IMR-90 (cell line): Measurements from ENCODE around the gene INTS3.

Experiments
- BHLHE40 ChIP-seq: fragments of 150-350 bp; IDR thresholded peaks from 2 replicates; pipeline ENCODE4 v1.6.1; 2016; ENCODE audit warnings: mild to moderate bottlenecking, low read depth, low read length
- CEBPB ChIP-seq: IDR thresholded peaks from 2 replicates; pipeline ENCODE4 v1.6.1; 2012; ENCODE audit warnings: low read depth, low read length, improper control_type of control experiment
- FOS ChIP-seq: fragments of 150-350 bp; IDR thresholded peaks from 2 replicates; pipeline ENCODE4 v1.6.1; 2016; ENCODE audit warnings: low read depth, low read length
- MAZ ChIP-seq: IDR thresholded peaks from 2 replicates; pipeline ENCODE4 v1.6.1; 2012; ENCODE audit warnings: low read depth, mild to moderate bottlenecking, low read length, improper control_type of control experiment, moderate library complexity, borderline replicate concordance
- MXI1 ChIP-seq: IDR thresholded peaks from 2 replicates; pipeline ENCODE4 v1.6.1; 2012; ENCODE audit warnings: low read depth, mild to moderate bottlenecking, low read length, moderate library complexity, borderline replicate concordance
- NFE2L2 ChIP-seq: fragments of 150-350 bp; IDR thresholded peaks from 2 replicates; pipeline ENCODE4 v1.6.1; 2016; ENCODE audit warnings: low read depth, mild to moderate bottlenecking, low read length
- POLR2A ChIP-seq: IDR thresholded peaks from 2 replicates; pipeline ENCODE4 v1.6.1; 2012; ENCODE audit warnings: mild to moderate bottlenecking, low read depth, low read length
- RAD21 ChIP-seq: IDR thresholded peaks from 2 replicates; pipeline ENCODE4 v1.6.1; 2012; ENCODE audit warnings: low read length, improper control_type of control experiment
- RCOR1 ChIP-seq: IDR thresholded peaks from 2 replicates; pipeline ENCODE4 v1.6.1; 2012; ENCODE audit warnings: mild to moderate bottlenecking, low read length, improper control_type of control experiment; ENCODE audit not compliant: insufficient replicate concordance
- RFX5 ChIP-seq: IDR thresholded peaks from 2 replicates; pipeline ENCODE4 v1.8.0; 2012; ENCODE audit warnings: low read depth, mild to moderate bottlenecking, low read length, moderate library complexity
- SMC3 ChIP-seq: fragments of 150-350 bp; IDR thresholded peaks from 2 replicates; pipeline ENCODE4 v1.6.1; 2016; ENCODE audit warnings: low read depth, mild to moderate bottlenecking, antibody characterized with exemption, low read length, moderate library complexity
- TF ChIP-seq, protein P1 (sequence below): conservative IDR thresholded peaks from 2 replicates; pipeline ENCODE4 v1.5.1; 2012; ENCODE audit warnings: mild to moderate bottlenecking, low read depth, low read length, improper control_type of control experiment

DNA sequence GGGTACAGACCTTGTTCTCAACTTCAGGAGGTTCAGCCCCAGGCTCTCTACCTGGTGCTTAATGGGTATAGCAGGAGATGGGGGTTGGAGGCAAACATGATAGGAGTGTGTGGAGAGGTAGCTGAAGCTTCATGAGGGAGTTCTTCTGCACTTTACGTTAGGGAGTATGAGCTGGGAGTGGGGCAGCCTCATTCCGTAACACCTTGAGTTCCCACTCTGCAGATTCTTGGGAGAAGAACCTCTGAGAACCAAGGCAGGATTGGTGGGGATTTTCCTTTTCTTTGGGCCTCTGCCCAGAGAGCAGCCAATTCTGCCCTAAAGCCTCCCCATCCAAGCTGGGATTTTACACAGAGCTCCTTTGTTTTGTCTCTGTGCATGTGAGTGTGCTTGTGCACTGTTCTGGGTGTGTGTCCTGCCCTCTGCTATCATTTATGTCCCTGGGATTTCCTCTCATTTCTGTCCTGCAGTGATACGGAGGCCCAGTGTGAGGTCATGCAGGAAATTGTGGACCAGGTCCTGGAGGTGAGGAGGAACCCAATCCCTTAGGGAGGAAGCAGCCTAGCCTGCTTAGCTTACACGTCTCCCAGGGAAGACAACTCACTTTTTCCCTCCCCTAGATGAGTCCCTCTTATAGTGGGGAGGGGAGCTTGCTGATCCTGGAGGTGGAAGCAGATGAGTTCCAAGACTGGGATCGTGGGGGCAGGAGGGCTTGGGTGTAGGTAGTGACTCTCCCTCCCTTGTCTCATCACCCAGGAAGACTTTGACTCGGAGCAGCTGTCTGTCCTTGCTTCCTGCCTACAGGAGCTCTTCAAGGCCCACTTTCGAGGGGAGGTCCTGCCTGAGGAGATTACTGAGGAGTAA lies 35.7 kb downstream of the INTS3 start:
- TF ChIP-seq POLR2A (no peak), BHLHE40 (no peak), RAD21 (no peak), RCOR1 (no peak), MXI1 (no peak), CEBPB (no peak), FOS (no peak), NFE2L2 (no peak), SMC3 (no peak), RFX5 (no peak), MAZ (no peak)
- TF ChIP-seq, protein P1, sequence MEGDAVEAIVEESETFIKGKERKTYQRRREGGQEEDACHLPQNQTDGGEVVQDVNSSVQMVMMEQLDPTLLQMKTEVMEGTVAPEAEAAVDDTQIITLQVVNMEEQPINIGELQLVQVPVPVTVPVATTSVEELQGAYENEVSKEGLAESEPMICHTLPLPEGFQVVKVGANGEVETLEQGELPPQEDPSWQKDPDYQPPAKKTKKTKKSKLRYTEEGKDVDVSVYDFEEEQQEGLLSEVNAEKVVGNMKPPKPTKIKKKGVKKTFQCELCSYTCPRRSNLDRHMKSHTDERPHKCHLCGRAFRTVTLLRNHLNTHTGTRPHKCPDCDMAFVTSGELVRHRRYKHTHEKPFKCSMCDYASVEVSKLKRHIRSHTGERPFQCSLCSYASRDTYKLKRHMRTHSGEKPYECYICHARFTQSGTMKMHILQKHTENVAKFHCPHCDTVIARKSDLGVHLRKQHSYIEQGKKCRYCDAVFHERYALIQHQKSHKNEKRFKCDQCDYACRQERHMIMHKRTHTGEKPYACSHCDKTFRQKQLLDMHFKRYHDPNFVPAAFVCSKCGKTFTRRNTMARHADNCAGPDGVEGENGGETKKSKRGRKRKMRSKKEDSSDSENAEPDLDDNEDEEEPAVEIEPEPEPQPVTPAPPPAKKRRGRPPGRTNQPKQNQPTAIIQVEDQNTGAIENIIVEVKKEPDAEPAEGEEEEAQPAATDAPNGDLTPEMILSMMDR: no peak
